Kidney (tissue), 14 donors: ENCODE measurements around the gene PLD5. TPM values are rescaled to one million over a fixed set of nuclear protein-coding genes. Genes with fewer than 3 reads are reported as not detected.

Source experiments
- DNase-seq, 5 donors: peaks; one replicate each; pipeline ENCODE4 v3.0.0-alpha.2; 2013 to 2020
- FAIRE-seq: peaks from 2 replicates; lab custom pipeline; 2012; peaks lifted over from hg19 to GRCh38; lab: Jason Lieb, UNC
- H3K27ac ChIP-seq, 2 donors: one replicate each; pipeline ENCODE4 v1.7.0; 2013; ENCODE audit warnings: low read depth in 2 of 2, low read length in 2 of 2, inconsistent platforms in 1 of 2
- H3K27me3 ChIP-seq: one replicate; pipeline ENCODE4 v1.7.1; 2013; ENCODE audit warnings: low read length, inconsistent platforms; ENCODE audit not compliant: control insufficient read depth, insufficient read depth
- H3K36me3 ChIP-seq, 3 donors: one replicate each; pipeline versions ENCODE4 v1.7.0 to v1.7.1; 2013; ENCODE audit warnings: low read length in 3 of 3, control low read depth in 1 of 3, inconsistent platforms in 1 of 3; ENCODE audit not compliant: insufficient read depth in 3 of 3, control insufficient read depth in 2 of 3
- H3K4me1 ChIP-seq, 3 donors: one replicate each; pipeline versions ENCODE4 v1.7.0 to v1.7.1; 2013; ENCODE audit warnings: low read length in 3 of 3, inconsistent platforms in 1 of 3, low read depth in 1 of 3; ENCODE audit not compliant: control insufficient read depth in 2 of 3, insufficient read depth in 2 of 3
- H3K4me3 ChIP-seq, 3 donors: one replicate each; pipeline versions ENCODE4 v1.7.0 to v1.8.1; 2013; ENCODE audit warnings: low read length in 3 of 3, control low read depth in 1 of 3, inconsistent platforms in 1 of 3
- H3K9ac ChIP-seq, 3 donors: one replicate each; pipeline versions ENCODE4 v1.7.0 to v1.7.1; 2013; ENCODE audit warnings: low read length in 3 of 3, control low read depth in 1 of 3, inconsistent platforms in 1 of 3
- H3K9me3 ChIP-seq, 3 donors: one replicate each; pipeline versions ENCODE4 v1.7.0 to v1.7.1; 2013; ENCODE audit warnings: low read length in 3 of 3, control low read depth in 1 of 3, inconsistent platforms in 1 of 3; ENCODE audit not compliant: control insufficient read depth in 2 of 3, insufficient read depth in 1 of 3
- CTCF ChIP-seq: IDR thresholded peaks from 3 replicates; pipeline ENCODE4 v1.5.1; 2012; ENCODE audit warnings: mild to moderate bottlenecking, moderate library complexity, borderline replicate concordance; ENCODE audit not compliant: insufficient read depth; ENCODE audit errors: extremely low read depth
- intact Hi-C: fragments of 100-400 bp; cut with DNase I; formaldehyde crosslinking; loops from one replicate; pipeline ENCODE4 v1.11.1; 2022
- polyA plus RNA-seq: library from polyadenylated mRNA; stranded (reverse); fragments of 350-450 nt; fragmentation: Illumina TruSeq; extraction: RNeasy Lipid Tissue Mini Kit (QIAGEN cat#74804); gene quantifications from one replicate; pipeline ENCODE4 v1.2.3, GENCODE V29; 2014; ENCODE audit warnings: low read depth, low replicate concordance; ENCODE audit not compliant: insufficient read depth
- total RNA-seq: library from RNA; stranded (reverse); fragmentation: NEBNext Ultra II Directional; extraction: Animal tissue kit (Norgen Biotek cat#: 25700); gene quantifications from one replicate; pipeline ENCODE4 v1.2.1, GENCODE V29; 2021
- donor health status: control.
- donor health status: control.
- donor health status: control.
- donor health status: control.
- donor health status: control.
- donor health status: DM: yes; HTN: yes; CAD: no.
- donor health status: Normal renal cell carcinoma (clear cell type).

PLD5 gene
- total and polyA plus RNA-seq, 2 donors from 2014 or later, result 0.24 to 0.47 TPM

DNA sequence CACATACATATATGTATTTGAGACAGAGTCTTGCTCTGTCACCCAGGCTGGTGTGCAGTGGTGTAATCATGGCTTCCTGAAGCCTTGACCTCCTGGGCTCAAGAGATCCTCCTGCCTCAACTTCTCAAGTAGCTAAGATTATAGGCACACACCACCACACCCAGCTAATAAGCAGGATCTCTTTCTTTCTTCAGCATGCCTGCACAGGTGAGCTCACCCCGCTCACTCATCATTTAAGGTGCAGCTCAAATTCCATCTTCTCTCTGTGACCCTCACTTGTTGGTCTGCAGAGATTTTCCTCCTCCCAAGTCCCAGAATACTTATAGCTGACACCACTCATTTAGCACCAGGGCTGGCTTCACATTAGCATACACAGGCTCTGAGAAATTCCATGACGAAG, 316.5 kb downstream of the PLD5 start:
- no peak for DNase-seq
- H3K27ac ChIP-seq, result no peak overlapping the region
- no peak for FAIRE-seq
- no peak overlapping the region for H3K4me3 ChIP-seq
- intact Hi-C loops, result no loop called here
- H3K4me1 ChIP-seq, result no peaks in the 10 kb centered on the region
- no peak overlapping the region for H3K9ac ChIP-seq
- no peaks in the 10 kb centered on the region for H3K27me3 ChIP-seq
- TF ChIP-seq CTCF, result no peak
- H3K36me3 ChIP-seq, result no peaks in the 10 kb centered on the region
- H3K9me3 ChIP-seq, result no peaks in the 10 kb centered on the region

DNA sequence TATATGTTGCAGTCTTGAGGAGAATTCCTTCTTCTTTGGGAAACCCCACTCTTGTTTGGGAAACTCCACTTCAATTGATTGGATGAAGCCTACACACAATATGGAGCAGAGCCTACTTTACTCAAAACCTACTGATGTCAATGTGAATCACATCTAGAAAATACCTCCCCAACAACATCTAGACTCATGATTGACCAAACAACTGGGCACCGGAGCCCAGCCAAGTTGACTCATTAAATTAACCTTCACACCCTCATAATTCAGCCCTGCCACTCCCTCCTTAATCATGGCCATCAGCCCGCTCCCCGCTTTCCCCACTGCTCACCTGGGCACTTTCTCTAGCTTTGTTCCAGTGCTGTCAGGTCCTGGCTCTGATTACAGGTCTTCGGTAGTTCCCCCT, 317.5 kb downstream of the PLD5 start:
- no peaks in the 10 kb centered on the region for H3K36me3 ChIP-seq
- no peaks in the 10 kb centered on the region for H3K4me1 ChIP-seq
- no peak overlapping the region for H3K27ac ChIP-seq
- intact Hi-C loops, result no loop called here
- H3K9ac ChIP-seq, result no peak overlapping the region
- TF ChIP-seq CTCF, result no peak
- H3K27me3 ChIP-seq, result no peaks in the 10 kb centered on the region
- FAIRE-seq (no peak), DNase-seq (no peak)
- no peak overlapping the region for H3K4me3 ChIP-seq
- no peaks in the 10 kb centered on the region for H3K9me3 ChIP-seq

DNA sequence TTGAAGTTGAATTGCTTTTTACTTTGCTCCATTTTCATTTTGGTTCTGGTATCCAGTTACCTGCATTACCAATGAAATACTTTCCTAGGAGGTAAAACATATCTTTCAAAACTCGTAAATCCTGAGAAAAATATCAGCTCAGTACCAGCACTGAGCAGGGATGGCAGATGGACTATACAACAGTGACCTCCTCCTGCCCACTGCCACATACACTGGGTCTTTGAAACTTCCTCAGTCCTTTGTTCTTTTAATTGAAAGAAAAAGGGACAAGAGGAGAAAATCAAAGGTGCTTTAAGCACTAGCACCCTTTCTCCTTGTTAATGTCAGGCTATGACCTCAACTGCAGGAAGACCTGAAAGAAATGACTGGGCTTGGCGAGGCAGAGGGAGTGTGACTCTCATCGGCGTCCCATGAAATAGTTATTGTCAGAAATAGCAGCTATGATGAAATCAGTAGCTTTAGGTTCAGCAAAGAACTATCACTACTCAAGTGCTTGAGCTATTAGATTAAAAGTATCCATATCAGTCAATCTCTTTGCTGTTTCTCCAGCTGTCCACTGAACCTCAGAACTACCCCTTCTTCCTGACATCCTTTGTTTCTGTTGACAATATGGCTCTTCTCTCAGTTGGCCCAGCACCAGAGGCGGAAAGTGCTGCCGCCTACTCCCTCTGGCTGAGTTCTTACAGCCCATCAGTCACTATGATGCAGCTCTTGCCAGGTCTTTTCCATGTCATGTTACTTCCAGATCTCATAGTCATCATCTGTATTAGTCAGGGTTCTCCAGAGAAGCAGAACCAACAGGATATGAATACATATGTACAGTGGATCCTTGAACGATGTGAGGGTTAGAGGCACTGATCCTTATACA, 318.6 kb downstream of the PLD5 start:
- H3K9ac ChIP-seq, result no peak overlapping the region
- H3K9me3 ChIP-seq, result no peaks in the 10 kb centered on the region
- TF ChIP-seq CTCF, result no peak
- FAIRE-seq, result no peak
- H3K27ac ChIP-seq, result no peak overlapping the region
- no peaks in the 10 kb centered on the region for H3K36me3 ChIP-seq
- DNase-seq, result no peak
- intact Hi-C loops, result no loop called here
- H3K4me1 ChIP-seq, result no peaks in the 10 kb centered on the region
- no peak overlapping the region for H3K4me3 ChIP-seq
- H3K27me3 ChIP-seq, result no peaks in the 10 kb centered on the region
